GM03348 (cell line): ENCODE data around the gene MEGF6.

Source experiments
- DNase-seq: peaks from one replicate; pipeline ENCODE4 v3.0.0; 2012; ENCODE audit warnings: low spot score

MEGF6 gene

DNA sequence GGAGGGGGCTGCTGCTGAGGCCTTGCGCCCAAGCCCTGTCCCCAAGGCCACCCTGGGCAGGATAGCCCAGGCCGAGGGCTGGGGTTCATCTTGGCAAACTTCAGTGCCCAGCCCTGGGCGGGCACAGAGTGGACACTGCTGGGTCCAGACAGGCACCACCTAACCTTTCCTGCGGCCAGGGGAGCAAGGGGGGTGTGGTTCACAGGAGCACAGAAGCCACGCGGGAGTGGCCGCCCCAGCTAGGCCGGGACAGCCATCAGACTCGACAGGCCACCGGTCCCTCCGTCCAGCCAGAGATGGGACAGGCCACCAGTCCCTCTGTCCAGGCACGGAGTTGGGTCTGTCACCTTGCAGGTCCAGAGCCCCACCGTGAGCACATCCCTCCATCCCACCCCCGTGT is 127.9 kb downstream of the MEGF6 start:
- DNase-seq = no peak

DNA sequence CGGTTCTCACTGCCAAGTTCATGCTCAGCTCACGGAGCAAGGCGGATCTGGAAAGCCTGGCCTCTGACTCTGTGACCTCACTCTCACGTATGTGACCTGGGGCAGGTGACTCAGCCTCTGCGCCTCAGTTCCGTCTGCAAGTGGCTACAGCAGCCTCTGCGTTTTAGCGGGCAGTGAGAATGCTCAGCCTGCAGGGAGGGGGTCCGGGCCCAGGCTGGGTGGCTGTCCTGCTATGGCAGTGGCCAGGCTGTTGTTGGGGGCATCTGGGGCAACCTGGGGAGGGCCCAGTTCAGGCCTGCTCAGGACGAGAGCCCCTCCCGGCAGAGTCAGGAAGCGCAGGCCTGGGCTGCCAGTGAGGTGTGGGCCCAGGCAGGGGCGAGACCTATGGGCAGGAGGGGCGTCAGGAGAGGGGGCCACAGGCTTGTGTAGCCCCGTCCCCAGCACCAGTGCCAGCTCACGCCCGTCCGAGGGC is 128.9 kb downstream of the MEGF6 start:
- DNase-seq = no peak

DNA sequence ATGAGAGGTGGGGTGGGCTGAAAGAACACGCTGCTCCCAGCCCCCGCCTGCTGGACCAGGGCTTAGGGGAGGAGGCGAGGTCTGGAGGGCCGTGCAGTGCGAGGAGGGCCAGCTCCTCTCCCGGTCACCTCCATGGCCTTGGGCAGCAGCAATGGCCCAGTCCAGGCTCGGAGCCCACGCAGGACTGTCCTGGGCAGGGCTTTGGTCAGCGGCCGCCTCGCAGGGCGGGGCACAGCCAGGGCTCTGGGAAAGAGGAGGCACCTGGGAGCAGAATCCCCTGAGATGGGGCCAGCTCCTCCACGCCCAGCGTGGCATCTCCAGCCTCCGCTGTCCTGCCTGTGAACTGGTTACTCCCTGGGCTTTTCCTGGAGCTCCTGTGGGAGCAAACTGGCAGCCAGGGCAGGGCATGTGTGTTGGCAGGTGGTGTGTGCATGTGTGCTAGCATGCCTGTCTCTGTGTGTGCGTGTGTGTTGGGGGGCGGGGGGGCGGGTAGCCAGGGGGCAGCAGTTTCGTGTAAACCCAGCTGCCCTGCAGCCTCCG is 129.4 kb downstream of the MEGF6 start:
- no peak for DNase-seq

DNA sequence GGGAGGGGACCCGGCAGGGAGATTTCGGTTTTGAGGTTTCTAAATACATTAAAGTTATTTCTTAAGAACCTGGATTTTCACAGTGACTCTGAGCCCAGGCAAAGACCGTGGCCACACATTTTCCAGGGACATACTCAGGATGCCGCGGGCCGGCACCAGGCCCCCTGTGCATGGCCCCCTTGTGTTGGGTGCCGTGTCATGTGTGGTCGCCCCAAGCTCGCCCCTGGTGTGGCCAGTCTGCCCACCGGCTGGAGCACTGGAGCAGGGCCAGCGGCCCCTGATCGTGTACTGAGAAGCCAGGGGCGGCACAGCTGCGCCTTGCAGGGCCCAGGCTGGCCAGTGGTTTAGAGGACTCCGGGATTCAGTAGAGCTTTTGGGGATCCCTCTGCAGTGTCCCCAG is 130.3 kb downstream of the MEGF6 start:
- no peak for DNase-seq

DNA sequence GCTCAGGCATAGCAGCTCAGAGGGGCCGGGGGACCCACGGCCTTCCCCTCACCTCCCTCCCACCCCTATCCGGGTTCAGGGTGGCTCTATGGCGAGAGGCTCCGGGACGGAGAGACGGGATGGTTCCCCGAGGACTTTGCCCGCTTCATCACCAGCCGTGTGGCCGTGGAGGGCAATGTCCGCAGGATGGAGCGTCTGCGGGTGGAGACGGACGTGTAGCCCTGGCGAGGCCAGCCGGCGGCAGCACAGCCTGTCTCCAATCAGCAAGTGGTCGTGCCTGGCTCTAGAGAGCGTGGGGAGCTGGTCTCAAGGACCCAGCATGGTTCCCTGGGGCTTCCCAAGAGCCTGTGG is 131.0 kb downstream of the MEGF6 start:
- DNase-seq = no peak

DNA sequence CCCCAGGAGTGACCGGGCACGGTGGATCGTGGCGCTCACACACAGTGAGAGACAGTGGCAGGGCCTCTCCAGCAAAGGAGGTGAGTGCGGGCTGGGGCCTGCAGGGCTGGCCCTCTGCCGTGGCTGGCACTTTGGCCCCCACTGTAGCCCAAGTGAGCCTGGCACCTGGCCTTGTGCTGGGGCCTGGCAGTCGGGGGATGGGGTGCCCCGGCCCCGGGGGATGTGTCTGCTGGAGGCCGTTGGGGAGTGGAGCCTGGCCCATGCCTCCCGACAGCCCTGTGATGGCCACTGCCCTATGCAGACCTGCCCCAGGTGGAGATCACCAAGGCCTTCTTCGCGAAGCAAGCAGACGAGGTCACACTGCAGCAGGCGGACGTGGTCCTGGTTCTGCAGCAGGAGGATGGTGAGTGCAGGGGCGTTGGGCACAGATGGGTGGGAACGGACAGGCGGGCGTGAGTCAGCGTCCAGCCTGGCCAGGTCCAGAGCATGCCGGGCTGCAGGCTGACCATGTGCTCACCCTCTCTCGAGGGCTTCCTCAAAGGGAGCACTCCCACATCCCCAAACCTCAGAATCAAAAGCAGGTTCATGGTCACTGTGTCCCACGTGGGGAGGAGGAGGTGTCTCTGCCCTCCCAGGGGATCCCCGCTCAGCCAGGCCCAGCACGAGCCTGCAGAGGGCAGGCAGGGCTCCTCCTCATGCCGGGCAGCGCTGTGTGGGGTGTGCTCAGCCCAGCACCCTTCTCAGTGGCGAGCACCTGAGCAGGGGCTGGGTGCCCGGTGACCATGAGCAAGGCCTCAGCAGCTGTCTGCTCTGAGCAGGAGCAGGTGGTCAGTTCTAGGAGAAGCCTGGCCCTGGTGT is 131.6 kb downstream of the MEGF6 start:
- no peak for DNase-seq

DNA sequence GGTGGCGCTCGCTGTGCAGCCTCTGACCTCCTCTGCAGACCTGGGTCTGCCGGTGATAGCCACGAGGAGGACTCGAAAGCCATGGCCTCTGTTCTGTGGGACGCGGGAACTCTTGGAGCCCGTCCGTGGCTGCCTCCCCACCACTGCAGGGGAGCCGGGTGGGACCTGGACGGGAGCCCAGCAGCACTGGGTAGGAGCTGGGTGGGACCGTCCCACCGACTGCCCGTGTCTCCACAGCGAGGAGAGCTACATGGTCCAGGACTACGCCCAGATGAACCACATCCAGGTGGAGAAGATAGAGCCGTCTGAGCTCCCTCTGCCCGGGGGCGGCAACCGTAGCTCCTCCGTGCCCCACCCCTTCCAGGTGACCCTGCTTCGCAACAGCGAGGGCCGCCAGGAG is 133.1 kb downstream of the MEGF6 start:
- DNase-seq = no peak

DNA sequence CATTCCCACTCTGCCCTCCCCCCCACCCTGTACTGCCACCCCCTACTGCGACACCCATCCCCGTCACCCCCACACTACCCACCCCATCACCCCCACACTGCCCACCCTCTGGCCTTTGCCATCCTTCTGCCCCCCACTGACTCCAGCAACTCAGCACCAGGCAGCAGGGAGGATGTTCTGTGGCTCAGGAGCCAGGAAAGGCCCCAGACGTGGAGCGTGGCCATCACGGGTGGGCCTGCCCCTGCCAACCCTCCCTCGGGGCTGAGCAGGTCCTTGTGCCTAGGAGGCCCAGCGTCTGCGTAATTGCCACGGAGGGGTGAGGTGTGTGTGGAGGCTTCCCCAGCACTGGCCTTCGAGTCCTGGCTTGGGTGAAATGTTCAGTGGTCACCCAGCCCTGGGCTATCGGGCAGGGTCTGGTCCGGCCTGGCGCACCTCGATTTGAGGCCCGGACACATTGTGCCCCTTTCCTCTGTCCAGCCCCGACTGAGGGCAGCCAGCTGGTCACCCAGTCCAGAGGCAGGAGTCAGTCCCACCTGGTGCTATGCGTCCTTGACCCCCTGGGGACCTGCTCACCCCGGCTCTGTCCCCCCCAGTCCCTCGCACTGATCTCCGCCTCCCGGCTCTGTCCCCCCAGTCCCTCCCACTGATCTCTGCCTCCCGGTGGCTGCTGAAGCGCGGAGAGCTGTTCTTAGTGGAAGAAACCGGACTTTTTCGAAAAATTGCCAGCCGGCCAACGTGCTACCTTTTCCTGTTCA is 133.9 kb downstream of the MEGF6 start:
- DNase-seq = peak; percentile 56

DNA sequence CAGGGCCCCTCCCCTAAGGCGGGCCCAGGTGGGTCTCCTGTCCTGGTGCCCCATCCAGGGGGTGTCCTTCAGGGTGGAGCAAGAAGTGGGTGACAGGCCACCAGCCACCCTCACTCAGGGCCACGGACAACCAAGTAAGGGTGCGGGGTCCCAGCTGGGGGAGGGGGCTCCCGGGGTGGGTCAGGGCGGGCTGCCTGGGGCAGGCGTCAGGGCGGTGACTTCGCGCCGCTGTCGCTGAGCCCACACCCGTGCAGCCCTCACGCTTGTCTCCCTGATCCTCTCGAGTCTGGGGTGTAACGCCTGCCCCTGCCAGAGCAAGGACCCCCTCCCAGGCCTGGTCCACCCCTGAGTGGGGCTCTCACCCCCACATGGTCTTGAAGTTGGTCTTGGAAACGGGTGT is 134.6 kb downstream of the MEGF6 start:
- no peak for DNase-seq

DNA sequence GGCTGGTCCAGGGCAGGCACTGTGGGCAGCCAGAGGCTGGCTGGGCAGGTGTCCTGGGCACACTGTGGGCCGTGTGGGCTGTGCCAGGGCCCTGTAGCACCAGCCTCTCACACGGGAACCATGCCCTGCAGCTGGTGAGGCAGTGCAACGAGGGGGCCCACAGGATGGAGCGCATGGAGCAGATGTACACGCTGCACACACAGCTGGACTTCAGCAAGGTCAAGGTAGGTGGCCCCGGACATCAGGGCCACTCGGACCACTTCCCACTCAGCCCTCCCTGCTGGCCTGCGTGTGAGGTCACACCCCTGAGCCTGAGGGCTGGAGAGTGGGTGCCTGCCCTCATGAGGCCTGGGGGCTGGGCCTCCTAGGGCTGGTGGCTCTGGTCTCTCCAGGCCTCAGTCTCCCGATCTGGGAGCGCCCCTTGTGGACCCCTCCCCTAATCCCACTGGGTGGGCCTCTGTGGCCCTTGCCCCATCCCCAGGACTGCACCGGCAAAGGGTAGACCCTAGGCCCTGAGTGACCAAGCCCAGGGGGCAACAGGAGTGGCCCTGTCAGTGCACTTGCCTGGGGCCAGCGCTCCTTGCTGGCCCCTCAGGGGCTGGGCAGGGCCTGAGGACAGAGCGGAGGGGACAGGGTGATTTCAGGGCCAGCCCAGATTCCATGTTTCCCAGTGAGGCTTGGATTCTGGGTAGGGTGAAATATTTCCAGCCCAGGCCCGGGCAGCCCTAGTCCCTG is 135.3 kb downstream of the MEGF6 start:
- DNase-seq = no peak

DNA sequence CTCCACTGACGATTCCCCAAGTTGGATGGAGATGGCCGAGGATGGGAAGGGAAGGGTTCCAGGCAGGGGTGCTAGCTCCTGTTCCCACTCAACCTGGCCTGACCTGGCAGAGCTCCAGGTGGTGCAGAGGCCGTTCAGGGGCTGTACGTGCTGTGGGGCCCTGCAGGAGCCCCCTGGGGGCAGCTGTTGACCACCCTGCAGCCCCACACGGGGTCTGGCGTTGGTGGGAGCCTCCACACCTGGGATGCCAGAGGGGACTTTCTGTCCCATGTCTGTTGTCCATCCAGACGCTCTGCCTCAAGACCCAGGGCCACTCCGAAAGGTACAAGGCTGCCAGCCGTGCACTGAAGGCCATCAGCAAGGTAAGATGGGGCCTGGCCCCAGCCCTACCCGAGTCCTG is 136.9 kb downstream of the MEGF6 start:
- DNase-seq = no peak

DNA sequence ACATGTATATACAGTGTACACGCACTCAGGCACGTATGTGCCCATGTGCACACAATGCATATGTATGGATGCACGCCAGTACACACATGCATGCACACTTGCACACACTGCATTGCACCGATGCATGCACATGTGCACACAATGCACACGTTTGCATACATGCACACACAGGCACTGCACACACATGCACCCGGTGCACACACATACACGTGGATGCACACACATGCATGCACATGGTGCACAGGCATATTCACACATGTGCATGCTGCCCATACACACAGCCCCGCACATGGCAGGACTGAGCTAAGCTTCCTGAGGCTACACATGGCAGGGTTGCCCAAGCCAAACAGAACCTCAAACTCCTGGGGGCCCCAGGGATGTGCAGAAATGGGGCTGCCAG is 137.3 kb downstream of the MEGF6 start:
- no peak for DNase-seq

DNA sequence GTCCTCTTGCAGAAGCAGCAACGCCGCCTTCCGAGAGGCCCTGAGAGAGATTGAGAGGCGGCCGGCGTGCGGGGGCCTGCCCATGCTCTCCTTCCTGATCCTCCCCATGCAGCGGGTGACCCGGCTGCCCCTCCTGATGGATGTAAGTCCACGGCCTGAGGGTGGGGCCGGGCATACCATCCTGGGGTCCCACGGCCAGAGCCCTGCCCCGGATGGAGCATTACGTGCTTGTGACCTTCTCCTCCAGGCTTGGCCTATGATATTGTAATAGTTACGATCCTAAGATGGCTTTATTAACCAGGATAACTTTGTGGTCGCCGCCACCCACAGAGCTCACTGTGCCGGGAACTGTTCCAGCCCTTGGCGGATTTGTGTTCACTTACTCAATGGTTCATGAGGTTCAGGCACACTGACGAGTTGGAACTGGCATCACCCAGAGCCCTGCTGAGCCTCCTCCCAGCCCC is 137.9 kb downstream of the MEGF6 start:
- peak; percentile 82 for DNase-seq

DNA sequence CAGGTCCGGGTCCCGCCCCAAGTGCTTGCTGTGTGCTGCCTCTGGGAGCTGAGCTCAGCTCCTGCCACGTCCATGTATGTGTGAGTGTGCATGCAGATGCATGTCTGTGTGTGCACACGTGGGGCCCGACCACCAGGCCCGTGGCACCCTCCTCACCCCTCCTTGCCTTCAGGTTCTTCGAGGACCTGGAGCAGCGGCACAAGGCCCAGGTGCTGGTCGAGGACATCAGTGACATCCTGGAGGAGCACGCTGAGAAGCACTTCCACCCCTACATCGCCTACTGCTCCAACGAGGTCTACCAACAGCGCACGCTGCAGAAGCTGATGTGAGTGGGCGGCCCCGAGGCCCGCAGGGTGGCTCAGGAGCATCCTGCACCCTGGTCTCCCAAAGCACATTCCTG is 138.4 kb downstream of the MEGF6 start:
- DNase-seq = no peak

DNA sequence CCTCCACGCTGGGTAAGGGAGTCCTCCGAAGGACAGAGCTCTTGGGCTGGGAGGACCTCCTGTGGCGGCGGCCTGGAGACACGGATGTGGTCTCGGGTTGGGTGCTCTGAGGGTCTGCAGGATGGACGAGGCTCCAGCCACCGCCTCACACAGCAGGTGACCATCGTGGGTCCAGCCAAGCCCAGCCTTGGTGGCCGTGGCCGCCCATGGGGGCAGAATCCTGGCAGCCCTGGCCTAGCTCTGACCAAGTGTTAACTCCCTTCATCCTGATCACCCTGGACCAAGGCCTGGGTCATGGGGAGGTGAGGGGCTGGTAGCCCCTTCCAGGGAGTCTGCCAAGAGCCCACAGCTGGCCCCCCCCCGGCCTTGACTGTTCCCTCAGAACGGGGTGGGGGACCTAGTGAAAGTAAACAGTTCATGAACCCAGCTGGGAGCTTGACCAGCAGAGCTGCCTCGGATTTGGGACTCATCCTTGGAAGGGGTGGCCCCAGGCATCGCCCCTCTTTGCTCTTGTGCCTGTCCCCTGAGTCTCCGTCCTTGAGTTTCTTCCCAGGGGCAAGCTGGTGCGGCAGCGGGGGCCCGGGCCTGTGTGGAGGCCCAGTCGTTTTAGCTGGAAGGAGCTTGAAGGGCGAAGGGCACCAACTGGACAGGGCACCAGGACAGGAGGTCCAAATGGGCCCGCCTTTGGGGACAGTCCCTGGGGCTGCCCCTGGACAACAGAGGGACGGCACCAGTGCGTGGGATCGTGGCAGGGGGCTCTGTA is 139.0 kb downstream of the MEGF6 start:
- DNase-seq = no peak

DNA sequence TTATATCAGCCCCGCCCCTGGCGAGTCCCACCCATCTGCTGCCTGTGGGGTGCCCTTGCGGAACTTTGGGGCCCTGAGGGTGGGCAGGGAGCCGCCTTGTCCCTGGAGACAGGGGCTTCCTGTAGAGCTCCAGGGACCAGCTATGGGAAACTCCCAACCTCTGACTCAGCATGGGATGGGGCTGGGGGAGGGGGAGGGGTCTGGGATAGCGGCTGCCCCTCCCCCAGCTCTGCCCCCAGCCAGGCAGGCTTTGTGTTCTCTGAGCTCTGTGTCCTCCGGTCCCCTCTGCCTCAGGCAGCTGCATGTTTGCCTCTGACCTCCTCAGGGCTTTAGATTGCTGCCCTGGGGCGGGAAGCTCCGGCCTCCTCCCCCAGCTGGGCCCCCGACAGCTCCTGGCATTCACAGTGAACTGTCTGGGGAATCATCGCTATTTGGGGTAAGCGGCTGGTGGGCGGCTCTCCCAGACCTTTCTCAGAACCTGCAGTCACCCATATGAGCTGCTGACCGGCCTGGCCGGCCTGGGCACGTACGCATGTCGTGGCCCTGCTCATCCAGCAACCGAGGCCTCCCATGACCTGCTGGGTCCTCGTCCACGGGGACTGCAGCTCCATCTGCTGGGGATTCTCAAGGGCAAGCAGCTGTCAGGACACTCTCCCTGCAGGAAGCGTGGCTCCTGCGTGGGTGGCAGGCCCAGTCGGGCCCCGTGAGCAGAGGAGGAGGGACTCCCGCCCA is 139.8 kb downstream of the MEGF6 start:
- peak; percentile 54 for DNase-seq

DNA sequence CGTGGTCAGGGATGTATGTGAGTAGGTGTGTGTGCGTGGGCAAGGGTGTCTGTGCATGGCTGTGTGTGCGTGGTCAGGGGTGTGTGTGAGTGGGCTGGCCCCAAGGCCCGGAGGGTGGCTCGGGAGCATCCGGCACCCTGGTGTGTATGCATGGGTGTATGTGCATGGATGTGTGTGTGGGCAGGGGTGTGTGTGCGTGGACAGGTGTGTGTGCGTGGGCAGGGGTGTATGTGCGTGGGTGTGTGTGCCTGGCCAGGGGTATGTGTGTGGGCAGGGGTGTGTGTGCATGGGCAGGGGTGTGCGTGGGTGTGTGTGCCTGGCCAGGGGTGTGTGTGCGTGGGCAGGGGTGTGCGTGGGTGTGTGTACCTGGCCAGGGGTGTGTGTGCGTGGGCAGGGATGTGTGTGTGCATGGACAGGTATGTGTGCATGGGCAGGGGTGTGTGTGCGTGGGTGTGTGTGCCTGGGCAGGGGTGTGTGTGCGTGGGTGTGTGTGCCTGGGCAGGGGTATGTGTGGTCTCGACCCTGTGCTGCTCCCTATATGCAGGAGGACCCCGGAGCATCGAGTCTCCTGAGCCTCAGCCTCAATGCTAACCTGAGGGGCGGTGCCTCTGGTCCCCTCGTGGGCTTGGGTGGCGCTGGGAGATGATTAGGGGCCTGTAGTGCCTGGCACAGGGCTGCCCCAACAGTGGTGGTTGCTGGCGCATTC is 140.5 kb downstream of the MEGF6 start:
- DNase-seq = no peak

DNA sequence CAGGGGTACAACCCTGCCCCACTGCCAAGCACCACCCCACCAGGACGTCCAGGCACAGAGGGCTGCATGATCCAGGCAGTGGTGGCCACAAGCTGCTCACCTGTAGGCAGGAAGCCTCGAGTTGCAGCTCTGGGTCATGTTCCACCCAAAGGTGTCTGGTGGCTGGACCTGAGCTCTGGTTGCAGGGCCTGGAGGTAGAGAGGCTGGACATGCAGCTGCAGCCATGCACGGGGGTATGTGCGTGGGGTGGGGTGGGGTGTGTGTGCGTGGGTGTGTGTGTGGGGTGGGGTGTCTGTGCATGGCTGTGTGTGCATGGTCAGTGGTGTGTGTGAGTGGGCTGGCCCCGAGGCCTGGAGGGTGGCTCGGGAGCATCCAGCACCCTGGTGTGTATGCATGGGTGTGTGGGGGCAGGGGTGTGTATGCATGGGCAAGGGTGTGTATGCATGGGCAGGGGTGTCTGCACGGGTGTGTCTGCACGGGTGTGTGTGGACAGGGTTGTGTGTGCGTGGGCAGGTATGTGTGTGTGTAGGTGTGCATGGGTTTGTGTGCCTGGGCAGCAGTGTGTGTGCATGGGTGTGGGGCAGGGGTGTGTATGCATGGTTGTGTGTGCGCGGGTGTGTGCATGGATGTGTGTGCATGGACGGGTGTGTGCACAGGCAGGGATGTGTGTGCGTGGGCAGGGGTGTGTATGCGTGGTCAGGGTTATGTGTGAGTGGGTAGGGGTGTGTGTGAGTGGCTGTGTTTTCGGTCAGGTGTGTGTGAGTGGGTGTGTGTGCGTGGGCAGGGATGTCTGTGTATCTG is 141.3 kb downstream of the MEGF6 start:
- DNase-seq = no peak

DNA sequence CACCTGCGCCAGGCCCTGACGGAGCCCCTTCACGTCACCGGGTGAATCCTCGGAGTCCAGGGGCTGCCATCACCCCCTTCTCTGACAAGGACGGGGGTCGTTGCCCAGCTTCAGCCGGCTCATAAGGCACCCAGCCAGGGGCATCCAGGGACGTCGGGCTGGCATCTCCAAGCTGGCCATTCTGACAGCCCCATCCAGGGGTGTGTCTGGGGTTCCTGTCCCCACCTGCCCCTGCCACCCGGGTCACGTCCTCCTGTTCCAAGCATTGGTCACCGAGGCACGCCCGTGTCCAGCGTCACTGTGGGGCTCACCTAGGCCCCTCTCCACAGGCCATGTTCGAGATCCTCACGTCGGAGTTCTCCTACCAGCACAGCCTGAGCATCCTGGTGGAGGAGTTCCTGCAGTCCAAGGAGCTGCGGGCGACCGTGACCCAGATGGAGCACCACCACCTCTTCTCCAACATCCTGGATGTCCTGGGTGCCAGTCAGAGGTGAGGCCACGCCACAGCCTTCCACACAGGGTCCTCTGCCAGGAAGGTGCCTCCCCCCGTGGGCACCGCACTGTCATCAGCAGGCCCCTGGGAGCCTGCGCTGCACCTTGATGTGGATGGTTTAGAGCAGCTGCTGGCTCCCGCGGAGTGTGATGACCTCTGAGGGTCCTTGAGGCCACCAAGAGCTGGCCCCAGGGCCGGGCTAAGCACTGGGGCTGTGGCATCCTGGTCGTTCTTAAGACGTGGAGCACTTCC is 142.0 kb downstream of the MEGF6 start:
- DNase-seq = no peak
